CD4-positive, alpha-beta T cell treated with Interferon alpha-2 for 1 hour (primary cell): ENCODE measurements around the gene BCAS4.
"Not testable (repeated sequence)": the region's sequence is repeated elsewhere in the genome, so short reads cannot be mapped to it uniquely, and the experiment has no call there.

ENCODE experiments used
- DNase-seq, 2 donors: peaks; one replicate each; pipeline ENCODE4 v3.0.0-alpha.2; 2020 to 2022

Gene BCAS4

GRCh38 chr20:50879649-50880550 lies 85.0 kb downstream of the BCAS4 start:
- no peak for DNase-seq

- DNase-seq = not testable (repeated sequence)
These were observed 87.0 kb downstream of the BCAS4 start for GRCh38 chr20:50881759-50882424.

DNA sequence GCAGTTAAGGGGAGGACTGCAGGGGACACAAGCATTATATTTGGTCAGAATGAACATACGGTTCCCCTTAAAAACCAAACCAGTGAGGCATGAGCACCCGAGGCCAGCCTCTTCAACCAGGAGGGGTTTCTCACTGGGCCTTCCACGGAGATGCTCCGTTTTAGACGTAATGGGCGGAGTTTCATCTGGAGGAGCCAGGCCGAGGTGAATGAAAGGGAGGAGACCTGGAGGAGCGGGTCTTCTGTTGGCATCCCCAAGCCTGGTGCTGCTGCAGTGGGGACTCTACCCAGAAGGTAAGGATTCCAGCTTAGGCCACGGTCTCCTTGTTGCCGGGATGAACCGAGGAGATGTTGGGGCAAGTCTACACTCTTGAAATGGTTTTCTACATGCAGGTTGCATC lies 89.0 kb downstream of the BCAS4 start:
- no peak for DNase-seq

DNA sequence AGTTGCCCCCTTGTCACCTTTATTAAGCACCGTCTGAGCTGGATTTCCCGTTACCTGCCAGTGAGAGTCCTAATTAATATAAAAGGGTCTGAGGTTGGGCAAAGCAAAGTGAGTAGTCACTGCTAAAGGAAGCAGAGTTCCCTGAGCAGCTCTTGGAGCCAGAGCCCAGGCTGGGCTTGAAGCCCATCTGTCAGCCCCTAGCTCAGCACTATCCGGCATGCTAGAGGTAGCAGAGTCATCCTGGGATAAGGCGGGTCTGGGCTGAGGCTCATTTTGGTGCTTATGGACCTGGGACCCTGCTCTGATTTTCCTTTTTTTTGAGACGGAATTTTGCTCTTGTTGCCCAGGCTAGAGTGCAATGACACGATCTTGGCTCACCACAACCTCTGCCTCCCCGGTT lies 90.2 kb downstream of the BCAS4 start:
- no peak for DNase-seq

GRCh38 chr20:50885781-50886180 lies 90.9 kb downstream of the BCAS4 start:
- DNase-seq = no peak

DNA sequence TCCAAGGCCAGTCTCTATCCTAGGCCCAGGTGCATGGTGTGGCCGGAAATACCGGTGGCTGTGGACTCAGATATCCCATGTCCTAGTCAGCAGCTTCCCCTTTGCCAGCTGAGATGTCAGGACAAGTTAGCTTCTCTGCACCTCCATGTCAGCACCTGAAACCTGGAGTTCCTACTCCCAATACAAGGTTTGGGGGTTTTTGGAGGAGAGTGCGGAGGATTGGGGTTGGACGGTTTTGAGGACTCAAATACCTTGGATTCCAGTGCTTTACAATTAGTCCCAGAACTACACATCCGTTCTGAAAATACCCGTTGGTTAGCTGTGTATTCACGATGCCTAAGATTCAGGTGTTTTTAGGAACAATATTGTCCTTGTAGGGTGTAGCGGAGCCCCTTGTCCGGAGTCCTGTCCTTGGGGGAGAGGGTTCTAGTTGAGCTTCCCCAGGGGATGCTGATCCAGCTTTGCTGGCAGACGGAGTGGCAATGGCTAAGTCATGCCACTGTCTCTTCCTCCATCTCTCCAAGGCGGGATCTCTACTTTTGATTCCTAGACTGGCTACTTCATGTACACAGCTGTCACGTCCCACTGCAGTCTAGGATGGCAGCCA lies 91.4 kb downstream of the BCAS4 start:
- no peak for DNase-seq

DNA sequence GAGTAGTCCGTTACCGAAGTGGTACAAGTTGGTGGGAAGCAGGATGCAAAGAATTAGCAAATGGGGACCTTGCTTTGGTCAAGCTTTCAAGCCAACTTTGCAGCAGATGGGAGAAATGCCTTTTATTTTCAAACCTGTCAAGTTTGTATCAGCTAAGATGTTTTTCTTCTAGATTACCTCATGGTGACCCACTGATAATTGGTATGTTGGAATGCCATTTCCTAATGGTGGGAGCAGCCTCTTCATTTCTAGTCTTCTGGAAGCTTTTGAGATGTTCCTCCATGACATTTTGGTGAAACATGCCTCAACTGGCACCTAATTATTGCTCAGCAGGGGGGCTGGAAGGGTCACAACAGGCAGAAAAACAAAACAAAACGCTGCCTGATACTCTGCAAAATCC lies 92.7 kb downstream of the BCAS4 start:
- DNase-seq = no peak

GRCh38 chr20:50891138-50891537 lies 96.3 kb downstream of the BCAS4 start:
- DNase-seq = no peak

DNA sequence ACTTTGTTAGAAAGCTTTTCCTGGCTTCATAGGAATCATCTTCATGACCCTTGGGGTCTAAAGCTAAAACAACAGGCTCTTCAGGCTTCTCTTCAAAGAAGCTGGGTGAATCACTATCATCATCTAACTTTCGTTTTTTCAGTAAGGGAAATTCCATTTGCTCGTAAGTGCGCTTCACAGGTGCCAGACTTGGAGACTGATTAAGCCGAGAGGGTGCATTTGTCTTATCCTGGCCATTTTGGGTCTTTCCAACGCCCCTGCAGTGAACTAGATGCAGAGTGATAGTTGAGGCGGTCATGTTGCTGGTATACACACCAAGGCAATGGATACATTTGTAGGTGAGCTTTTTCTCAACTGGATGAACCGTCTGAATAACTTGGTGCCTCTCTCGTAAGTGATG lies 97.5 kb downstream of the BCAS4 start:
- DNase-seq = no peak

GRCh38 chr20:50893620-50894019 lies 98.8 kb downstream of the BCAS4 start:
- no peak for DNase-seq

DNA sequence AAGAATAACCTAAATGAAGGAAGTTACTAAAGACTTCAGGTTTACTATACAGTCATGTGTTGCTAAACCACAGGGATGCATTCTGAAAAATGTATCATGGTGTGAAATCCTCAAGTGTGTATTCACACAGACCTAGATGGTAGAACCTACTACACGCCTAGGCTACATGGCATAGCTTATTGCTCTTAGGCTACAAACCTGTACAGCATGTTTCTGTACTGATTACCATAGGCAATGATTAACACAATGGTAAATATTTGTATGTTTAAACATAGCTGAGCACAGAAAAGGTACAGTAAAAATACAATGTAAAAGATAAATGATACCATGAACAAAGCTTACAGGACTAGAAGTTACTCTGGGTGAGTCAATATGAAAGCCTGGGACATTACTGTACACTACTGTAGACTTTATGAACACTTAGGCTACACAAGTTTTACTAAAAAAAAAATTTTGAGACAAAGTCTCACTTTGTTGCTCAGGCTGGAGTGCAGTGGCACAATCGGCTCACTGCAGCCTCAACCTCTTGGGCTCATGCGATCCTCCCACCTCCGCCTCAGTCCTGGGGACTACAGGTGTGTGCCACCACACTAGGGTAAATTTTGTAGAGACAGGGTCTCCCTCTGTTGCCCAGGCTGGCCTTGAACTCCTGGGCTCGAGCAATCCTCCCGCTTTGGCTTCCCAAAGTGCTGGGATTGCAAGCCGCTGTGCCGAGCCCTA lies 100.4 kb downstream of the BCAS4 start:
- DNase-seq = no peak

DNA sequence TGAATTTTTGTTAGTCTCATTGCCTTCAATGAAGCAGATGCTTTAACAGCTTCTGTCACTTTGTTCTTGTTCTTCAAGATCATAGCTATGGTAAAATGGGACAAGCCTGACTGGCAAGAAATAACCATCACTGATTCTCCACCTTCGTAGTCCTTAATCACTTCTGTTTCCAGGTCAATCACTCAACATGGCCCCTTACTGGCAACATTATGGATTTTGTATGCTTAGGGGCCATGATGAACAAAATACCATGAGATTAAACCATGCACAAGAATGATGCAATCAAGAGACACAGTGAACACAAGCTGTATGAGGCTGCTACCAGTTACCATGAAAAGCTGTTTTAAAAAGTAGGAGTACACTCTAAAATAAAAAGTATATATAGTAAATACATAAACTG lies 103.6 kb downstream of the BCAS4 start:
- DNase-seq = no peak

- DNase-seq = no peak
These were observed 105.4 kb downstream of the BCAS4 start for GRCh38 chr20:50900261-50900660.

DNA sequence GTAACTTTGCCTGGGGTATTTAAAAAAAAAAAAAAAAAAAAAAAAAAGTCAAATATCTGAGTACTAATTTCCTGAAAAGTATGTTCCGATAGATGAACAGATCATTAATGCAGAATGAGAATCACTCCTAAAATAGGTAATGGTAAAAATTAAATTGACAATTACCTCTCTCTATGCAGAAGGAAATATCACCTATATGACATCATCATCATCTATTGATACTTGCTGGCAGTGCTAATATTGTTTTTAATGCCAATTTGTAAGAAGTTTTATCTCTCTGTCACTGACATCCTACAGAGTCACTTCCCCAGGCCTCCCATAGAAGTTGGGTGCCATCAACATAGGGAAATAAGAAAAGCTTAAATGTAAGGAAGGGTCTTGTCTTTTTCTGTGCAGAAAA lies 106.4 kb downstream of the BCAS4 start:
- DNase-seq = no peak

DNA sequence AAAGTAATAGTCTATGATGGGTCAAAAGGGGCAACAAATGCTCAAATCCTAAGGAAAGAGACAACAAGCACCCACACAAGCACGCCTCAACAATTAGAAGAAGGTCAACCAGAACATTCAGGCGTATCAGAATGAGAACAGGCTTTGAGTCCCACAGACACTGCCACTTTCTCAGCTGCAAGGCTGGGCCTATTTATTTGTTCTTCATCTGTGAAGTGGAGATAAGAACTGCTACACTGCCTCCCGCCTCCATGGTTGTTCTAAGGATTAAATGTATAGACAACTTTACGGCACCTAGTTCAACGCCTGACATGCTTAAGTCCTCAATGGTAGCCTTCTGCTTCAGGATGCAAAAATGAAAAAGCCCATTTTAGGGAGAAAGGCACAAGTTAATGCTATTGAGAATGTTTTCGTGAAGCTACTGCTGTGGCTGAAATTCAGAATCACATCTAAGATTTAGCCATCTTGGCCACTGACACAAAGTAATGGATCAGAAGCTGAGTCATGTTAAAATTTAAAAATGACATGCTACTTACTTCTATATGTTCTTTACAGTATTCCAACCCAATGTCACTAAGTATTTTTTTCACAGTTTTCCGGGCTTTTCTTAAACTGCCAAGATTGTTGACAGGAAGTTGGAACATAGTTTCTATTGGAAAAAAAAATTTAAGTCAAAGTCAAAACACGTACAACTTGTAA lies 108.6 kb downstream of the BCAS4 start:
- no peak for DNase-seq

- DNase-seq = no peak
These were observed 109.3 kb downstream of the BCAS4 start for GRCh38 chr20:50904067-50904570.

DNA sequence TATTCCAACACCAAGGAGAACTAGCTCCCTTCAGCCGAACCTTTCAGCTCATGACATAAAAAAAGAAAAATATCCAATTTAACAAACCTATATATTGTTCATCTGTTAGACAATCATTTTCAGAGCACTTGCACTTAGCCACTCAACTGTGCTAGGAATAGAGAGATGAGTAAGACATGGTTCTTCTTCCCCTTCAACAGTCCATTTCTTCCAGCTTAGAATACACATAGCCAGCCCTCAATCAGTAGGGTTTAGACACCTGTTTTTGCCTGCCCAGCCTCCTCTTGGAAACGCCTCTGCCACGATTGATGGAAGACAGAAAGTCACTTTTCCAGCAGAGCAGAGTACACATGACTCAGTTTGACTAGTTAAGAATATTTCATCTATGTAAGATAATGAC lies 114.6 kb downstream of the BCAS4 start:
- no peak for DNase-seq

DNA sequence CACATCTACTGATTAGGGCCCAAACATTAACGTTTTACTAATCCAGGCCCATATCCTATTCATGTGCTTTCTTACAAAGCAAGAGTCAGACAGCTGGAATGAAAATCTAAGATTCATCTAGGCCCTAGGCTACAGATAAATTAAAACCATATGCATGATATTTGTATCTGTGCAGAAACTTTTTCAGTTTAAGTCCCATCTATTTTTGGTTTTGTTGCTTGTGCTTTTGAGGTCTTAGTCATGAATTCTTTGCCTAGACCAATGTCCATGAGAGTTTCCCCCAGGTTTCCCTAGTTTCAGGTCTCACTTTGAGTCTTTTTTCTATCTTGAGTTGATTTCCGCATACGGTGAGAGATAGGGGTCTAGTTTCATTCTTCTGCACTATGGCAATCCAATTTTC lies 116.2 kb downstream of the BCAS4 start:
- DNase-seq = no peak

- no peak for DNase-seq
These were observed 116.9 kb downstream of the BCAS4 start for GRCh38 chr20:50911716-50912115.

DNA sequence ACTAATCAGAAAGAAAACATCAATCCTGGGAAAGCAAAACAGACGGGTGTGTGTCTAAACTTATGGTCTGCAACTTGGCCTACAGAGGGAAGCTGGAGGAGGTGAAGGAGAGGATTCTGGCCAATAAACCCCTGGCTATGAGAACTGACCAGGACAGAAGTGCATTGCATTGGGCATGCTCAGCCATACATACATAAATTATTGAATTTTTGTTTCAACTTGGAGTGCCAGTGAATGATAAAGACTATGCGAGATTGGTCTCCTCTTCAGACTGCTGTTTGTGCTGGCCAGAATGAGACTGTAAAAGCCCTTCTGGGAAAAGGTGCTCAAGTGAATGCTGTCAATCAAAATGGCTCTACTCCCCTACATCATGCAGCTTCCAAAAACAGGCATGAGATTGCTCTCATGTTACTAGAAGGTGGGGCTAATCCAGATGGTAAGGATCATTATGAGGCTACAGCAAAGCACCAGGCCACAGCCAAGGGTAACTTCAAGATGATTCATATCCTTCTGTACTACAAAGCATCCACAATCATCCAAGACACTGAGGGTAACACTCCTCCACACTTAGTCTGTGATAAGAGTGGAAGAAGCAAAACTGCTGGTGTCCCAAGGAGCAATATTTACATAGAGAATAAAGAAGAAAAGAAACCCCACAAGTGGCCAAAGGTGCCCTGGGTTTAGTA lies 119.0 kb downstream of the BCAS4 start:
- no peak for DNase-seq

DNA sequence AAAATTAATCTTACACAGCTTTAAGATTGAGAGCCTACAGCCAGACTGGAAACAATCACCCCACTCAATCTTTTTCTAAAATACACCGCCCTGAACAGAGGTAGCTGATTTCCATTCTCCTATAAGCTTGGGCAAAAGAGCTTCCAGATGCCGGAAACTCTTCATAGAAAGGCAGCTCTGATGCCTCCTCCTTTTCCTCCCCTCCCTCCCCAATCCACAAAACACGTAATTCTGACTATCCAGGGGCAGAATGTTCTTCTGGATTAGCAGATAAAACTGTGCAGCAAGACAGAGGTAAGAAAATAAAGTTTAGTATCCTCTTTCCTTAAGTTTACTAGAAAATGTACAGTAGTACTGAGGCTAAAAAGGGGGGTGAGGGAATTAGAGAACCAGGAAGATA lies 120.6 kb downstream of the BCAS4 start:
- no peak for DNase-seq

GRCh38 chr20:50916257-50916656 lies 121.4 kb downstream of the BCAS4 start:
- DNase-seq = no peak
